HG03354 (cell line): ENCODE results near the gene RAB11FIP2.

ENCODE experiments used
- ATAC-seq: cut with Tn5 transposase; IDR thresholded peaks from one replicate; pipeline ENCODE4 v1.9.1; 2021; ENCODE audit warnings: mild to moderate bottlenecking; ENCODE audit not compliant: unreplicated experiment, poor library complexity, severe bottlenecking

Gene RAB11FIP2

DNA sequence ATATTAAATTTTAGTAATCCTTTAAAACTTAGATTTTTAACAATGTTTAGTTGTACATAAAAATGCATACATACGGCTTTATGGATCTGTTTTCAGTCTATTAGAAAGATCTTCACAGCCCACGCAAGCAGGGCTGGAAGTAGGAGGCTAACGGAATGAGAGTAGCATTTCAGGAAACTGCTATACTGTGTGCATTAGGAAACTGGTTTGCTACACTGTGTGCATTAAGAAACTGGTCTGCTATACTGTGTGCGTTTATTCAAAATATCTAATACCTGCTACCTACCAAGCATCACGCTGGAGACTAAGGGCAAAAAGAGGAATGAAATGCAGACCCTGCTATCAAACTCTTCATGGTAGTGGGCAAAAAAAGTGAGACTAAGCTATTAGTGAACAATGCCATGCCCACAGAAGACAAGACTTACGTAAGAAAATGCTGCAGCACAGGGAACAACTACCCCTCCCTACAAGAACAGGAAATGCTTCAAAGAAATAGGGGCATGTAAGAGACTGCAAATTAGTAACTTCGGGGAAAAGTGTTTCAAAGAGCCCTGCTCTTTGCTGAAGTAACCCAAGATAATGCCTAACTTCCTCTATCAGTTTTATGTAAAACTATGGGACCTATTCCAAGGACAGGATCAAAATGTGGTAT lies 11.3 kb downstream of the RAB11FIP2 start:
- ATAC-seq, result no peak

DNA sequence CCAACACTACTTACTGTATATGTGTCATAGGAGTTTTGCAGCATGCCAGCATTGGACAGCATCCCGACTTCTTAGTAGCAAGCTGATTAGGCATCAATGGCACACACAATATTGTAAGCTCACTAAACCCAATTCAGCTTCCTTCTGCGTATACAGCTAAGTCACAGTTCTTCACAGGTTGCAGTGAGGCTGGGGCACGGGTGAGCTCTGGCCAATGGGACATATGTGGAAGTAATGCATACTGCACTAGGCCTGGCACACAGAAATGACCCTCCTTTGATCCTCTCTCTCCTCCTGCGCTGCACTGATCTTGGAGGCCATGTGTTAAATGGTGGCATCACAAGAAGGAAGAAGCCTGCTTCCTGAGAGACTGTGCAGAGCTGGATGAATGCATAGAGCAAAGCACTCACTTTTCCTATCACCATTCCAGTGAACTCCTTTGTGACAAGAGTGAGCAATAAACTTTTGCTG lies 11.9 kb downstream of the RAB11FIP2 start:
- no peak for ATAC-seq

- ATAC-seq, result no peak
These were observed 12.8 kb downstream of the RAB11FIP2 start for GRCh38 chr10:118033905-118034304.

GRCh38 chr10:118032564-118032963 lies 14.2 kb downstream of the RAB11FIP2 start:
- ATAC-seq, result no peak

DNA sequence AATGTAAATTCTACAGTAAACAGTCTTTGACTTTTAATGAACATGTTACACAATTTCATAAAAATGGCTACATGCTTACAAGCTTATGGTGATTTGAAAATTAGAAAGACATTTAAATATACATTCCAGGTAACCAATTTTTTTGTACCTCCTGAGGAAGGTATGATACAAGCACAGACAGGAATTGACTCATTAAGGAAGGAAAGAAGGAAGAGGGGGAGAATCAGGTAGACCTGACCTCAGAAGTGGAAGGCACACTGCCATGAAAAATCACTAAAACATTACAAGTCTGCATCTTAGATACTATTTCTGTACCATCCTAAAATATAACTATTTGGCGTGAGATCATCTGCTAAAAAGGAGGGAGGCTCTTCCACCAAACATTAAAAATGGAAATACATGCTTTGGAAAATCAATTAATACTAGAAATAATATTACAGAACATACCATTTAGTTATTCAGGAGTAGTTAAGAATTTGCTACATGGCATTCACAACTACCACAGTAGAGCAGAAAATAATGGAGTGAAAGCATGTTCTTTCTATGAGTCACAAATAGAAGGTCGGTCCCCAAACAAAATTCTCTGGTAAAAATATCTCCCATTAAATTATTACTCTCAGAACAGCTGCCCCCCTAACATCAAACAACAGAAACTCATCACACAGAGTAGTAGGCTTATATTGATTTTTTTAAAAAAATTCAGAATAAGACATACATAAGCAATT lies 15.2 kb downstream of the RAB11FIP2 start:
- no peak for ATAC-seq

DNA sequence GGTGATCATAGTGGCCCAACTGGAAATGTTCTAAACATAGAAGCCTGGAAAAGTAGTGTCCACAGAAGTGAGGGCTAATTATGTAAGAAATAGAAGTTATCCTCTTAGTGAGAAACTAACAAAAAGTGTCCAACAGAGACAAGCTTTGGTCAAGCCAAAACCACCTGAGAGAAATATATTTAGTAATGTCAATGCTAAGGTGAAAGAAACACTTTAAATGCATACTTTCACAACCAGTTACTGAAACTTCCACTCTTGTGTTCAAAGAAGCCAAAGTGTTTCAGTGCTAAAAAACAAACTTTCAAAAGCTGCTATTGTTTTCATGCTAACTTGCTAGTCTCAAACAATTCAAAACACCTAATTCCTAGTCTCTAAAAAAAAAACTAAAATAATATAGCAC lies 18.1 kb downstream of the RAB11FIP2 start:
- ATAC-seq, result peak; percentile 95

DNA sequence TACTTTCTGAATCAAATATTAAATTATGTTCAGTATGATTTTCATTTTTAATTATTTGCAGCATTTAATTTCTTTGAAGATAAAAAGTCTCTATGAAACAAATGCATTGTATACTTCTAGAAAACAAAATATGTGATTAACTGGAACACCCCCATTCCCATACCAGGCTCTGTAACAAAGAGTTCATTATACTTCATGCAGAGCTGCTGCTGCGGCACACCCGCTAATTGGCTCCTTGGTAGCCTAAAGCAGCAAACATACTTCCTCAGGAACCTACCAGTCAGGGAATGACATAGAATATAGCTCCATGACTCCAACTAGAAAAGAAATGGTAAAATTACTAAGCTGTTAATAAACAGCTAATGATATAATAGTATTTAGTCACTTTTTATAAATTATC lies 19.3 kb downstream of the RAB11FIP2 start:
- no peak for ATAC-seq

DNA sequence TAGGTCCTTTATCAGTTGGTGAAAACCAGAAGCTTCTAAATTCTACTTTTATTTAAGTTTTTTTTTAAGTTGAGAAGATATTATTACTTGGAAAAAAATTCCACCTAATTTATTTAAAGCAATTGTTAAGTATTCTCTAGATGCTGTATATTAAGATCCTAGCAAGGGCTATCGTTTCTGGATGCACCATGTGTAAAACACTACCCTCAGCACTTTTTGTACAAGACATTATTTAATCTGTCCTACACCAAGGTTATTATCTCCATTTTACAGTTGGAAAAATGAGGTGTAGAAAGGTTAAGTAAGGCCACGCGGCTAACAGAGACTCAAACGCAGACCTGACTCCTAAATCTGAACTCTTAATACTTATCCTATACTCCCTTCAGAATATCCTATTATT lies 19.8 kb downstream of the RAB11FIP2 start:
- ATAC-seq, result no peak

DNA sequence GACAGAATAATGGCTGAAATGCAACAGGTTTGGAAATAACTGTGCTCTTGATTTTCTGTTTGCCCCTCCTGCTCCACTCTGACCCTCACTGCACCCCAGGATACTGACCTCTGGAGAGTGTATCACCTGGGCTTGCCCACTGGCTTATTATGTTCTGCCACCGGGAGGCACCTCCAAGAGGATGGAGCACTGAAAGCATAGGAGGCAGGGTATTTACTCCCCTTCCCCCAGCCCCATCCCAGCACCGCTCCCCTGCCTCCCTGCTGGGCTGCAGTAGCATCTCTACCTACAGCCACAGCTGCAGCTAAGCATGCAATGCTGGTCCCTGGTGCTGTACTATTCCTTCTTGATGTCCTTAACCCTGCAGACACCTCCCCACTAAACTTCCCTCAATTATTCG lies 26.4 kb downstream of the RAB11FIP2 start:
- no peak for ATAC-seq

- ATAC-seq, result no peak
These were observed 28.9 kb downstream of the RAB11FIP2 start for GRCh38 chr10:118017850-118018249.

GRCh38 chr10:118017071-118017740 lies 29.5 kb downstream of the RAB11FIP2 start:
- ATAC-seq, result no peak

DNA sequence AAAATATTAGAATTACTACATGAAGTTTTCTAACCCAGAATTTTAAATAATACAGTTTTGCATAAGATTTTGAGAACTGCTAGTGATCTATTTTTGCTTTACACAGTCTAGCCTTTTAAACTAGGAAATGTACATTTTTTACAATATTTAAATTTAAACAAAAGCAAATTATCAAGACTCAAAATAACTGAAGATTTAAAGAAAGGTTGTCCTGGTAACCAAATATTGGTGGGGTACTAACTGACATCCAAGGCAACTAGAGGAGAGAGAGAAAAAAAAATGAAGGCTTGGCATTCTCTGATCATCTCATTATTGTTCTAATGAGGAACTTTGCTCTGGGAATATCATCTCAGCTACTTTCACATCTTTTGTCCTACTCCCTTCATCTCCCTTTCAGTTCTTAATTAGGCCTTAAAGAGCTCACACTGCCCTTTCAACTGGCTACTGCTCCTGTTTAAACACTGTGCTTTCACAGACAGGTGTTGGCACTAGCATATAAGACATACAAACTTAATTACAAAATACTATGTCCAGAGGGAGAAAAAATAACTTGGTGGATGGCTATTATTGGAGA lies 33.7 kb downstream of the RAB11FIP2 start:
- no peak for ATAC-seq

- no peak for ATAC-seq
These were observed 39.0 kb downstream of the RAB11FIP2 start for GRCh38 chr10:118007773-118008172.

- no peak for ATAC-seq
These were observed 43.6 kb downstream of the RAB11FIP2 start for GRCh38 chr10:118003126-118003525.

GRCh38 chr10:118002581-118002980 lies 44.2 kb downstream of the RAB11FIP2 start:
- ATAC-seq, result no peak

DNA sequence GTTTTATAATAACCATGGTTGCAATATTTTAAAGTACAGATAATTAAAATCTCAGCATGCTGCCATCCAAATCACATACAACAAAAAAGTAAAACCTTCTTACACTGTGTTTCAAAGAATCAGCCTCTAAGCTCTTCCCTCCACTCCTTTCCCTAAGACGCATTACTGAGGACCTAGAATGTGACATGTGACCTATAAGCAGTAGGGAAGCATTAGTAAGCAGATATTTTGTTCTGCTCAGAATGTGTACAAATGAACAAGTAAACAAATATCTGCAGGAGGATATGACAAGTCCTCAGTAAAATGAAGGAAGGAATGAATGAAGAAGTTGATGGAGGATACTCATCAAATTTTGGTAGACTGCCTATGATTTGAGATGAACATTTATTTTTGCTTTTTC lies 49.1 kb downstream of the RAB11FIP2 start:
- ATAC-seq, result no peak

DNA sequence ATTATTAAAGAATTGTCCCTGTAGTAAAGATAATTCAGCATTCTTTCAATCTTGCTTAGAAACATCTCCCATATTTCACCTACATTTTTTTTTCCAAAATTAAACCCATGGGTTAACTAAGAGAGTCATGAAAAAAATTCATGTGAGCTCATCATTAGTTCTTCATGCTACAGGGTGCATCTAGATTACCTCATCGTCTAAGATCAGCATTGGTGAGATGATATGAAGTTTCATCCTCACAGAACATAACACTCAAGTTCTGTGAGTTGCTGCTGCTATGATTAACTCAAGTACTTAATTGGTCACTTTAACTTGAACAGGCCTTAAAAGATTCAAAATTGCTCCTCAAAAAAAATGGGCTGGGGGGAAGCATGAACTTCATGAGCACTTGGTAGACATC lies 50.0 kb downstream of the RAB11FIP2 start:
- ATAC-seq, result no peak

GRCh38 chr10:117994771-117995170 lies 52.0 kb downstream of the RAB11FIP2 start:
- ATAC-seq, result no peak

DNA sequence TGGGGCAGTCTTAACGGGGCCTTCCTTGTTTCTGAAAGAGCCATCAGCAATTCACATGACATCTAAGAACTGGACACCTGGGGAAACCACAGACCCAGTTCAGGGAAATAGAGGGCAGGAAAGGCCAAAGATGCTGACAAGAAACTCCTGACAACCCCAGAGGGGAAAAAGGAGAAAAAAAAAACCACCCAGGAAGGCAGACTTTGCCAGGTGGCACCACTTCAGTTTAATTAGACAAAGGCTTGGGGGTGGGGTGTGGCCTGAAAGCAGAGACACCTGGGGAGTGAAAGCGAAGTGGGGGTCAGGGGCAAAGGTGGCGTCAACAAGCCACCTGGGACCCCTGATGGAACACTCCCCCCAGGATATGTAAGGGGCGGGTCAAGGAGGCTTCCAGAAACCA lies 53.6 kb downstream of the RAB11FIP2 start:
- no peak for ATAC-seq

DNA sequence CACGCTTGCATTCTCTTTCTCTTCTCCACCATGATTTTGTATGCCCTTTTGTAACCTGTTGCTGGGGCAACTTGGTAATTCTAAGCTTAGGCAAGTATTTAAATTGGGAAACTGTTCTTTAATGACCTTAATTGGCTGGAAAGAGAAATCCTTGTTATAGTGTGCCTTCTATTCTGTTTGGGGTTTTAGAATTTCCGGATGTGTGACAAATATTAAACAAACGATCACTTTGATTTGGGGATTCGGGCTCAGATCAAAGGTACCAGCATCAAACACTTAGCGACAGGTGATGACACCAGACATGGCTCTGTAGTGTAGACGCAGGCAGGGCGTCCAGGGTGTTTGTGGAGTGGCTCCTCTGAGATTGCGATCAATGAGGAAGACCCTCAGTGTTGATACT lies 55.0 kb downstream of the RAB11FIP2 start:
- no peak for ATAC-seq

GRCh38 chr10:117989962-117990361 lies 56.8 kb downstream of the RAB11FIP2 start:
- no peak for ATAC-seq
